Activated CD8-positive, alpha-beta memory T cell treated with anti-CD3 and anti-CD28 coated beads, Interleukin-2, amount 50 U/mL, for 1 hour (primary cell): ENCODE data around the gene CNN3.

Source experiments
- DNase-seq: peaks from one replicate; pipeline ENCODE4 v3.0.0-alpha.2; 2020; ENCODE audit errors: extremely low read depth

CNN3 gene

GRCh38 chr1:94887603-94888171 is 39.2 kb downstream of the CNN3 start:
- no peak for DNase-seq

GRCh38 chr1:94887106-94887505 is 39.8 kb downstream of the CNN3 start:
- DNase-seq, result no peak

GRCh38 chr1:94886361-94886760 is 40.5 kb downstream of the CNN3 start:
- DNase-seq, result no peak

GRCh38 chr1:94884507-94884906 is 42.4 kb downstream of the CNN3 start:
- no peak for DNase-seq

GRCh38 chr1:94884106-94884505 is 42.8 kb downstream of the CNN3 start:
- no peak for DNase-seq

- no peak for DNase-seq
These were observed 43.2 kb downstream of the CNN3 start for GRCh38 chr1:94883691-94884090.

GRCh38 chr1:94878329-94878728 is 48.6 kb downstream of the CNN3 start:
- no peak for DNase-seq

GRCh38 chr1:94876362-94876761 is 50.5 kb downstream of the CNN3 start:
- no peak for DNase-seq

GRCh38 chr1:94875794-94876193 is 51.1 kb downstream of the CNN3 start:
- no peak for DNase-seq

- no peak for DNase-seq
These were observed 52.5 kb downstream of the CNN3 start for GRCh38 chr1:94874423-94874822.

- DNase-seq, result no peak
These were observed 53.2 kb downstream of the CNN3 start for GRCh38 chr1:94873520-94874351.

GRCh38 chr1:94872771-94873495 is 54.0 kb downstream of the CNN3 start:
- no peak for DNase-seq

- DNase-seq, result no peak
These were observed 55.9 kb downstream of the CNN3 start for GRCh38 chr1:94871031-94871430.

GRCh38 chr1:94866164-94866807 is 60.6 kb downstream of the CNN3 start:
- DNase-seq, result no peak

- DNase-seq, result no peak
These were observed 61.5 kb downstream of the CNN3 start for GRCh38 chr1:94865360-94865759.

GRCh38 chr1:94864821-94865220 is 62.1 kb downstream of the CNN3 start:
- DNase-seq, result no peak

GRCh38 chr1:94863919-94864318 is 63.0 kb downstream of the CNN3 start:
- no peak for DNase-seq

GRCh38 chr1:94863297-94863911 is 63.5 kb downstream of the CNN3 start:
- DNase-seq, result no peak

- DNase-seq, result no peak
These were observed 64.2 kb downstream of the CNN3 start for GRCh38 chr1:94862718-94863117.

GRCh38 chr1:94859174-94859573 is 67.7 kb downstream of the CNN3 start:
- DNase-seq, result no peak

- DNase-seq, result no peak
These were observed 68.6 kb downstream of the CNN3 start for GRCh38 chr1:94858276-94858675.

GRCh38 chr1:94856868-94857267 is 70.0 kb downstream of the CNN3 start:
- no peak for DNase-seq
